ENCODE data around the gene DAD1.

GRCh38 chr14:22555384-22556011 is 33.5 kb downstream of the DAD1 start:
- TF ChIP-seq TAF1 (IDR thresholded peaks at IDR 0.05; ENCODE audit: borderline replicate concordance, insufficient read depth, low read length) (no peak), FOXP2 (optimal IDR thresholded peaks at IDR 0.05; ENCODE audit: borderline replicate concordance, extremely low read depth, extremely low read length, insufficient read depth) (no peak), POLR2AphosphoS5 (IDR thresholded peaks at IDR 0.05; ENCODE audit: low read depth, low read length) (no peak)
- TF ChIP-seq, protein P1, sequence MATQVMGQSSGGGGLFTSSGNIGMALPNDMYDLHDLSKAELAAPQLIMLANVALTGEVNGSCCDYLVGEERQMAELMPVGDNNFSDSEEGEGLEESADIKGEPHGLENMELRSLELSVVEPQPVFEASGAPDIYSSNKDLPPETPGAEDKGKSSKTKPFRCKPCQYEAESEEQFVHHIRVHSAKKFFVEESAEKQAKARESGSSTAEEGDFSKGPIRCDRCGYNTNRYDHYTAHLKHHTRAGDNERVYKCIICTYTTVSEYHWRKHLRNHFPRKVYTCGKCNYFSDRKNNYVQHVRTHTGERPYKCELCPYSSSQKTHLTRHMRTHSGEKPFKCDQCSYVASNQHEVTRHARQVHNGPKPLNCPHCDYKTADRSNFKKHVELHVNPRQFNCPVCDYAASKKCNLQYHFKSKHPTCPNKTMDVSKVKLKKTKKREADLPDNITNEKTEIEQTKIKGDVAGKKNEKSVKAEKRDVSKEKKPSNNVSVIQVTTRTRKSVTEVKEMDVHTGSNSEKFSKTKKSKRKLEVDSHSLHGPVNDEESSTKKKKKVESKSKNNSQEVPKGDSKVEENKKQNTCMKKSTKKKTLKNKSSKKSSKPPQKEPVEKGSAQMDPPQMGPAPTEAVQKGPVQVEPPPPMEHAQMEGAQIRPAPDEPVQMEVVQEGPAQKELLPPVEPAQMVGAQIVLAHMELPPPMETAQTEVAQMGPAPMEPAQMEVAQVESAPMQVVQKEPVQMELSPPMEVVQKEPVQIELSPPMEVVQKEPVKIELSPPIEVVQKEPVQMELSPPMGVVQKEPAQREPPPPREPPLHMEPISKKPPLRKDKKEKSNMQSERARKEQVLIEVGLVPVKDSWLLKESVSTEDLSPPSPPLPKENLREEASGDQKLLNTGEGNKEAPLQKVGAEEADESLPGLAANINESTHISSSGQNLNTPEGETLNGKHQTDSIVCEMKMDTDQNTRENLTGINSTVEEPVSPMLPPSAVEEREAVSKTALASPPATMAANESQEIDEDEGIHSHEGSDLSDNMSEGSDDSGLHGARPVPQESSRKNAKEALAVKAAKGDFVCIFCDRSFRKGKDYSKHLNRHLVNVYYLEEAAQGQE (IDR thresholded peaks at IDR 0.05; ENCODE audit: insufficient read depth in 1 of 2, low read depth in 2 of 2, low read length in 2 of 2), result no peak

All from PFSK-1 (cell line).